ENCODE results near the gene CDK2AP2.

Gene CDK2AP2

DNA sequence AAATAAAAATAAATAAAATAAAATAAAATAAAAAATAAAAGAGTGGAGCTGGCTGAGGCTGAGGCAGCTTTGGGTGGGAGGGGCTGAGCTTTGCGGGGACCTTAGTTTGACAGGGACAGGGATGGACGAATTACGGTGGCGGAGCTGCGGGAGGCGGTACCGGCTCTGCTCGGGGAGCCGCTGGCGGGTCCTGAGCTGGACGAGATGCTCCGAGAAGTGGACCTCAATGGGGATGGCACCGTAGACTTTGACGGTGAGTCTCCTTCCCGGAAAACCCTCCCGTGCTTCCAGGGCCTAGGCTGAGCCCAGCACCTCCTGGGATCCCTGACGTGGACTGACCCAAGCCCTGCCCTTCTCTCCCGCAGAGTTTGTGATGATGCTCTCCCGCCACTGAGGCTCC lies 49.7 kb downstream of the CDK2AP2 start:
- TF ChIP-seq, protein P1, sequence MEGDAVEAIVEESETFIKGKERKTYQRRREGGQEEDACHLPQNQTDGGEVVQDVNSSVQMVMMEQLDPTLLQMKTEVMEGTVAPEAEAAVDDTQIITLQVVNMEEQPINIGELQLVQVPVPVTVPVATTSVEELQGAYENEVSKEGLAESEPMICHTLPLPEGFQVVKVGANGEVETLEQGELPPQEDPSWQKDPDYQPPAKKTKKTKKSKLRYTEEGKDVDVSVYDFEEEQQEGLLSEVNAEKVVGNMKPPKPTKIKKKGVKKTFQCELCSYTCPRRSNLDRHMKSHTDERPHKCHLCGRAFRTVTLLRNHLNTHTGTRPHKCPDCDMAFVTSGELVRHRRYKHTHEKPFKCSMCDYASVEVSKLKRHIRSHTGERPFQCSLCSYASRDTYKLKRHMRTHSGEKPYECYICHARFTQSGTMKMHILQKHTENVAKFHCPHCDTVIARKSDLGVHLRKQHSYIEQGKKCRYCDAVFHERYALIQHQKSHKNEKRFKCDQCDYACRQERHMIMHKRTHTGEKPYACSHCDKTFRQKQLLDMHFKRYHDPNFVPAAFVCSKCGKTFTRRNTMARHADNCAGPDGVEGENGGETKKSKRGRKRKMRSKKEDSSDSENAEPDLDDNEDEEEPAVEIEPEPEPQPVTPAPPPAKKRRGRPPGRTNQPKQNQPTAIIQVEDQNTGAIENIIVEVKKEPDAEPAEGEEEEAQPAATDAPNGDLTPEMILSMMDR (IDR thresholded peaks at IDR 0.05; ENCODE audit: insufficient read depth, low read depth, low read length, missing control alignments), result no peak
- no peak for DNase-seq (ENCODE audit: low read depth)
- no peak overlapping the region for H3K4me3 ChIP-seq (ENCODE audit: low read length)

DNA sequence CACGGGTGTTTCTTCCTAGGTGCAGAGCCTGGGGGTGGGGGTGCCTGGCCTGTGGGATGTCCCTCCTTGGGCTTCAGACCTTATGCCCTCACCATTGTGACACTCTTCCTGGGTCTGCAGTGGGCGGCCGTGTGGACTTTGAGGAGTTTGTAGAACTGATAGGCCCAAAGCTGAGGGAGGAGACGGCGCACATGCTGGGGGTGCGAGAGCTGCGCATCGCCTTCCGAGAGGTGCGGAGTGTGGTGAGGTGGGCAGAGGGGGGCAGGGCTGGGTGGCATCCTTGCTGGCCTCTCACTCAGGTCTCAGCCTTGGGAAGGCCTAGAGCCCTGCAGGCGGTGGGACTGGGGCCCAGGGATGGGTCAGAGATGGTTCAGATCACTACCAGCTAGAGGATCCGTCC lies 50.5 kb downstream of the CDK2AP2 start:
- H3K4me3 ChIP-seq (ENCODE audit: low read length), result no peak overlapping the region
- DNase-seq (ENCODE audit: low read depth), result no peak
- TF ChIP-seq, protein P1 (IDR thresholded peaks at IDR 0.05; ENCODE audit: insufficient read depth, low read depth, low read length, missing control alignments), result no peak
